Prostate gland (tissue), 2 donors: ENCODE measurements around the gene COX7C. TPM values are rescaled to one million over a fixed set of nuclear protein-coding genes. Genes with fewer than 3 reads are reported as not detected.

Experiments used
- DNase-seq: peaks from one replicate; pipeline ENCODE4 v3.0.0-alpha.2; 2019; ENCODE audit warnings: low spot score
- H3K27ac ChIP-seq, 2 donors: fragments of 200-600 bp; sonication (generic); 2 replicates each; pipeline ENCODE4 v1.5.1; 2017 to 2019
- H3K27me3 ChIP-seq: fragments of 200-600 bp; sonication (generic); replicated peaks from 2 replicates; pipeline ENCODE4 v1.5.1; 2019; ENCODE audit not compliant: insufficient read depth
- H3K36me3 ChIP-seq, 2 donors: fragments of 200-600 bp; sonication (generic); 1 replicate in 1 of 2; 2 replicates in 1 of 2; pipeline versions ENCODE4 v1.5.1 to v1.8.1; 2017 to 2019
- H3K4me1 ChIP-seq: fragments of 200-600 bp; sonication (generic); replicated peaks from 2 replicates; pipeline ENCODE4 v1.5.1; 2019
- H3K4me3 ChIP-seq, 2 donors: fragments of 200-600 bp; sonication (generic); 2 replicates each; pipeline ENCODE4 v1.5.1; 2017 to 2019
- H3K9me3 ChIP-seq: fragments of 200-600 bp; sonication (generic); 2 replicates; pipeline ENCODE4 v1.5.1; 2017
- POLR2A ChIP-seq: fragments of 450-650 bp; IDR thresholded peaks from one replicate; pipeline ENCODE4 v1.6.1; 2016; ENCODE audit warnings: antibody characterized with exemption, mild to moderate bottlenecking
- POLR2AphosphoS5 ChIP-seq: sonication (generic); formaldehyde crosslinking; IDR thresholded peaks from one replicate; pipeline ENCODE4 v1.6.1; 2017; ENCODE audit warnings: antibody characterized with exemption
- WGBS: methylation state at CpG from one replicate; pipeline ENCODE4 v1.1.5; 2018; 5-methylcytosine and 5-hydroxymethylcytosine counted together
- intact Hi-C: fragments of 100-400 bp; cut with DNase I; formaldehyde crosslinking; loops from one replicate; pipeline ENCODE4 v1.14.2; 2022
- total RNA-seq, 2 donors: library from RNA; depleted of rRNA; stranded (reverse); fragments of >200 nt; gene quantifications; one replicate each; pipeline ENCODE4 v1.1.0, GENCODE V29; 2016
- TF ChIP-seq, protein P1 (sequence below), 4 experiments: fragments of 200-600 bp in 2 of 4; fragments of 450-650 bp in 2 of 4; sonication (generic) in 2 of 4; IDR thresholded peaks; 1 replicate in 3 of 4; 2 replicates in 1 of 4; pipeline ENCODE4 v1.5.1; 2016 to 2019; ENCODE audit warnings: antibody characterized with exemption in 4 of 4, mild to moderate bottlenecking in 2 of 4, moderate library complexity in 2 of 4

The COX7C gene
- total RNA-seq, 2 donors from 2014 or later, result 447 to 458 TPM

DNA sequence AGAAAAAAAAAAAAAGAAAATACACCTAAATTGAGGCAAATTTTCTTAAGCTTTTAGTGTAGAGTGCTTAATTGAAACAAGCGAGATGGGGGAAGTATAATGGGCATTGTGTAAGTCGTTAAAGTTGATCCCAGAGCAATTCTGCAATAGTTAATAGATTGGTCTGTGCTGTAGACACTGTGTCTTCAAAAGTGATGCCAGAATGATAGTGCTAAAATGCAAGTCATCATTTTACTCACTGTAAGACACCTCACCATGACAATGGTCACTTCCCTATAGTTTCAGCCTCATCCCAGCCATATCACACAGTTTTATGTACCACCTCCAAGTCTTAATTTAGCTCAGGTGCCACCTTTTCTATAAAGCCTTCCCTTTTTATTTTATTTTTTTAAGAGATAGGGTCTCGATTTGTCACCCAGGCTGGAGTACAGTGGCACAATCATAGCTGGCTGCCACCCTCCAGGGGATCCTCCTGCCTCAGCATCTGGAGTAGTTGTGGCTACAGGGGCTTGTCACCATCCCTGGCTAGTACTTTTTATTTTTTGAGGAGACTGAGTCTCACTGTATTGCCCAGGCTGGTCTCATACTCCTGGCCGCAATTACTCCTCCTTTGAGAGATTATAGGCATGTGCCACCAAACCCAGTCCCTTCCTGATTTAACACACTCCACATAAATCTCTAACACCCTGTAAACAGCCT lies 6.2 kb downstream of the COX7C start:
- WGBS, result 82% methylated on average over 4 of the region's 4 CpGs

DNA sequence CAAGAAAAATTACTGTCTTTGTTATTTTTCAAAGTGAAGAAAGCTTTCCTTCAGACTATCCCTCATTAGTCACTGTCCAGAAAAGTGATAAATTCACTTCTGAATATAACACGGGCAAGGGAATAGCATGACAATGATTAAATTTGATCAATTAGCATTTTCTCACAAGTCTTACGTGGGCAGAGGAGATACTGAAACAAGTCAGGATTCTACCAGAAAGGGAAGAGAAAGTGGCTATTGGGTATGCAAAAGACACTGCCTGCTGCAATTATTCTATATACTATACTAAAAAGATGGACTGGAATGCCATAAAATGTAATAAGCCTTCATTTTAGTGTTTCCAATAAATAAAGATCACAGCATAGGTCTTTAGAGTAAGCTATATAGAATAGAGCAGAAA lies 7.4 kb downstream of the COX7C start:
- TF ChIP-seq, protein P1, sequence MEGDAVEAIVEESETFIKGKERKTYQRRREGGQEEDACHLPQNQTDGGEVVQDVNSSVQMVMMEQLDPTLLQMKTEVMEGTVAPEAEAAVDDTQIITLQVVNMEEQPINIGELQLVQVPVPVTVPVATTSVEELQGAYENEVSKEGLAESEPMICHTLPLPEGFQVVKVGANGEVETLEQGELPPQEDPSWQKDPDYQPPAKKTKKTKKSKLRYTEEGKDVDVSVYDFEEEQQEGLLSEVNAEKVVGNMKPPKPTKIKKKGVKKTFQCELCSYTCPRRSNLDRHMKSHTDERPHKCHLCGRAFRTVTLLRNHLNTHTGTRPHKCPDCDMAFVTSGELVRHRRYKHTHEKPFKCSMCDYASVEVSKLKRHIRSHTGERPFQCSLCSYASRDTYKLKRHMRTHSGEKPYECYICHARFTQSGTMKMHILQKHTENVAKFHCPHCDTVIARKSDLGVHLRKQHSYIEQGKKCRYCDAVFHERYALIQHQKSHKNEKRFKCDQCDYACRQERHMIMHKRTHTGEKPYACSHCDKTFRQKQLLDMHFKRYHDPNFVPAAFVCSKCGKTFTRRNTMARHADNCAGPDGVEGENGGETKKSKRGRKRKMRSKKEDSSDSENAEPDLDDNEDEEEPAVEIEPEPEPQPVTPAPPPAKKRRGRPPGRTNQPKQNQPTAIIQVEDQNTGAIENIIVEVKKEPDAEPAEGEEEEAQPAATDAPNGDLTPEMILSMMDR (IDR thresholded peaks at IDR 0.05), result no peak
- TF ChIP-seq POLR2A (no peak), POLR2AphosphoS5 (no peak)
- H3K27me3 ChIP-seq, result no peaks in the 10 kb centered on the region
- no peaks in the 10 kb centered on the region for H3K9me3 ChIP-seq
- H3K4me1 ChIP-seq, result no peaks in the 10 kb centered on the region
- WGBS, result 86% methylated on average over 2 of the region's 2 CpGs
- no peak overlapping the region for H3K27ac ChIP-seq
- no peaks in the 10 kb centered on the region for H3K36me3 ChIP-seq
- H3K4me3 ChIP-seq, result no peak overlapping the region
- no peak for DNase-seq
- intact Hi-C loops, result no loop called here

More for the DNA sequence above, 6.2 kb downstream of the COX7C start:
- Histone ChIP-seq H3K27ac (no peak overlapping the region), H3K4me3 (no peak overlapping the region), H3K4me1 (no peaks in the 10 kb centered on the region), H3K9me3 (no peaks in the 10 kb centered on the region), H3K27me3 (no peaks in the 10 kb centered on the region), H3K36me3 (no peaks in the 10 kb centered on the region)
- TF ChIP-seq, protein P1 (IDR thresholded peaks at IDR 0.05), result no peak
- TF ChIP-seq POLR2AphosphoS5 (no peak), POLR2A (no peak)
- no peak for DNase-seq
- intact Hi-C loops, result no loop called here

DNA sequence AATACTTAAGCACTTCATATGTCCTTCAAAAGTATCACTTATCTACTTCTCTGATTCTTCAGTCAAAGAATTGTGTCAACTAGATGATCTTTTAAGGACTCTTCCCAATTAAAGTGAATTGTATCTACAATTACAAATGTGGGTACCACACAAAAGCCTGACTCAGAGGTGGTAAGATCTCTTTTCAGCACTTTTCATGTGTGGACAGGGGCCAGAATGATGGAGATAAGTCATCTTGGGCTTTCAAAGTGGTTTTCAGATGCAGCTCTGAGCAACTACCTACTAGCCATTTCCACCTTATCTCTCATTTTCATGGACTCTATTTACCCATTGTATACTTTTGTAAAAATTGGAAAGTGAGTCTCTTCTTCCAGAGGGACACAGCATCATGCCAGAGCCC lies 8.4 kb downstream of the COX7C start:
- Histone ChIP-seq H3K27me3 (no peaks in the 10 kb centered on the region), H3K9me3 (no peaks in the 10 kb centered on the region), H3K4me1 (no peaks in the 10 kb centered on the region), H3K36me3 (no peaks in the 10 kb centered on the region), H3K27ac (no peak overlapping the region), H3K4me3 (no peak overlapping the region)
- TF ChIP-seq, protein P1 (IDR thresholded peaks at IDR 0.05), result no peak
- intact Hi-C loops, result no loop called here
- DNase-seq, result no peak

DNA sequence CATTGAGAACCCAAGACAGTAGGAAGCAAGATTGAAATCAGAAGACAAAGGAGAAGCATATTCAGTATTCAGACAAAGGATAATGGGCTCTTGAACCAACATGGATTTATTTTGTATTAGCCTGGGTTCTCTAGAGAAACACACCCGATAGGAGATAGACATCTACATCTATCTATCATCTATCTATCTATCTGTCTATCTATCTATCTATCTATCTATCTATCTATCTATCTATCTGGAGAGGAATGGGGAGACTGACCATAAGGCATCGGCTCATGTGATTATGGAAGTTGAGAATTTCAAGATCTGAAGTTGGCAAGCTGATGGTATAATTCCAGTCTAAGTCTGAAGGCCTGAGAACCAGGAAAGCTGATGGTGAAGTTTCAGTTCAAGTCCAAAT lies 13.4 kb downstream of the COX7C start:
- no peak for DNase-seq
- no peaks in the 10 kb centered on the region for H3K36me3 ChIP-seq
- no peaks in the 10 kb centered on the region for H3K4me1 ChIP-seq
- no peaks in the 10 kb centered on the region for H3K27me3 ChIP-seq
- WGBS, result 92% methylated on average over 2 of the region's 2 CpGs
- H3K4me3 ChIP-seq, result no peak overlapping the region
- no peak for TF ChIP-seq POLR2AphosphoS5
- TF ChIP-seq POLR2A, result no peak
- TF ChIP-seq, protein P1 (IDR thresholded peaks at IDR 0.05), result no peak
- no peaks in the 10 kb centered on the region for H3K9me3 ChIP-seq
- intact Hi-C loops, result no loop called here
- H3K27ac ChIP-seq, result no peak overlapping the region

DNA sequence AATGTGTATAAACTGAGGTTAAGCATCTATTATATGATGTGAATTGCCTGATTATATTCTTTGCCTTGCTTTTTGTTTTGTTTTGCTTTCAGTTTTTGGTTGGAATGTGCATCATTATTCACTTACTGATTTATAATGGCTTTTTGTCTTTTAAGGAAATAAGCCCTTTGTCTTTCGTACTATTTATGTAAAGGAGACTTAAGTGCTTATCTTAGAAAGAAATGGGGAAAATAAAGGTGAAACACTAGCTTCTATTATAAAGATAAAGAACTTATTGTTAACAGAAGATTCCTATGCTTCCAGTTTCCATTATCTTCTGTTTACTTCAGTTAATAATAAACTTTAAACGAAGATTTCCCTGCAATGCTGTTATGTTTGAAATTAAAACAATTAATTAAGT lies 23.3 kb downstream of the COX7C start:
- intact Hi-C loops, result no loop called here
- H3K4me3 ChIP-seq, result no peak overlapping the region
- no peak for DNase-seq
- TF ChIP-seq, protein P1 (IDR thresholded peaks at IDR 0.05), result no peak
- TF ChIP-seq POLR2AphosphoS5 (no peak), POLR2A (no peak)
- no peaks in the 10 kb centered on the region for H3K36me3 ChIP-seq
- H3K27me3 ChIP-seq, result no peaks in the 10 kb centered on the region
- no peaks in the 10 kb centered on the region for H3K4me1 ChIP-seq
- no peak overlapping the region for H3K27ac ChIP-seq
- 3% methylated on average over 2 of the region's 2 CpGs for WGBS
- H3K9me3 ChIP-seq, result no peaks in the 10 kb centered on the region
